HG03460 (cell line): ENCODE data around the gene TREH.

Source experiments
- ATAC-seq: cut with Tn5 transposase; IDR thresholded peaks from one replicate; pipeline ENCODE4 v1.9.1; 2021; ENCODE audit not compliant: unreplicated experiment

The TREH gene

DNA sequence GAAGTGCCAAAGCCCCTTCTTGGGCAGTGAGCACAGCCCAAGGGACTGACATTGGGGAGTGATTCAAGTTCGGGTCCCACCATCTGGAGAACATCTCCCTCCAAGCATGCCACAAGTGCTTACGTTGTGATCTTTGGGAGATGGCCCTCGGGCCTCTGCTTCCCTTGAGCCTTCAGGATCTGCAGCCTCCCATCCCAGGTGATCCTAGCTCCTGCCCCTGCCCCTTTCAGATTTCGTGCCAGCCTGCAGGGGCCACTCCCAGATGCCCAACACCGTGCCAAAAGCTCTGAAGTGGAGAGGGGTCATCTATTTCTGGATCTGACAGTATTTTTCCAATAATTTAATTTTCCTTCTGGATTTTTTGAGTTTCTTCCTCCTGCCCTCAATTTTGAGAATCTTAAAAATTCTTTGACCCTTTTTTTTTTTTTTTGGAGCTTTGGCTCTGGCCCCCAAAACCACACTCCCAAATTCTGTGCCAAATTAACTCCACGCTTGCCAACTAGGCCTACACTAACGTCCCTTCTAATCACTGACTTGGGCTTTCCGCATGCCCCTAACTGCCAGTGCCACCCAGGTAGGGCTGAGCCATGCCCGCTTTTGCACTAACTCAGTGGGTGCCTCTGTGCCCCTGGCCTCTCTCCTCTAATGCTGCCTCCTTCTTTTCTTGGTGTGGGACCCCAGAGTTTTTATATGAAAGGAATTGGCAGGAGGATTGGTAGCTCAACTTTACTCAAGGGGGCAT, 46.7 kb downstream of the TREH start:
- no peak for ATAC-seq

DNA sequence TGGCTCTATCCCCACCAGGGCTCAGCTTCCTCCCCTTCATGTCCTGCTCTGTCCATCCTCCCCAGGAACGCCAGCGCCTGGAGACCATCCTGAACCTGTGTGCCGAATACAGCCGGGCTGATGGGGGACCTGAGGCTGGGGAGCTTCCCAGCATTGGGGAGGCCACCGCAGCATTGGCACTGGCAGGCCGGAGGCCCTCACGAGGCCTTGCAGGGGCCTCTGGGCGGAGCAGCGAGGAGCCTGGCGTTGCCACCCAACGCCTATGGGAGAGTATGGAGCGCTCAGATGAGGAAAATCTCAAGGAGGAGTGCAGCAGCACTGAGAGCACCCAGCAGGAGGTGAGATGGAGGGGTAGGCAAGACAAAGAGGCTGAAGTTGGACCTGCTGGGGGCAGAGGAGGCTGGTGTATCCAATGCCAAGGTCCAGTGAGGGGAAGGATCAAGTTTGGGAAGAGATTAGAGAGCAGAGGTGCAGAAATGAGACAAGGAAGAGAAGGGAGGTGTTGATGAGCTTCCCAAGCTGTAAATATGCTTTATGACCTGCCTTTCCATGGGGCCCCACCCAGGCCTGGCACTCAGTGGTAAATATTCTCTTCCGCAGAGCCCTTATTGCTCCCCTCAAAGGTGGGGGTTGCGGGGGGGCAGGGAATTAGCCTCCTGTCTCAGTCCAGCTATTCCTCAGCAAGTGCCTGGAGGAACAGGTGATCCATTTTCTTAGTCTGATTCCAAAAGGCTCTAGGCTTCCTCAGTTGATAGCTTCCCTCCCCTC, 48.1 kb downstream of the TREH start:
- no peak for ATAC-seq

DNA sequence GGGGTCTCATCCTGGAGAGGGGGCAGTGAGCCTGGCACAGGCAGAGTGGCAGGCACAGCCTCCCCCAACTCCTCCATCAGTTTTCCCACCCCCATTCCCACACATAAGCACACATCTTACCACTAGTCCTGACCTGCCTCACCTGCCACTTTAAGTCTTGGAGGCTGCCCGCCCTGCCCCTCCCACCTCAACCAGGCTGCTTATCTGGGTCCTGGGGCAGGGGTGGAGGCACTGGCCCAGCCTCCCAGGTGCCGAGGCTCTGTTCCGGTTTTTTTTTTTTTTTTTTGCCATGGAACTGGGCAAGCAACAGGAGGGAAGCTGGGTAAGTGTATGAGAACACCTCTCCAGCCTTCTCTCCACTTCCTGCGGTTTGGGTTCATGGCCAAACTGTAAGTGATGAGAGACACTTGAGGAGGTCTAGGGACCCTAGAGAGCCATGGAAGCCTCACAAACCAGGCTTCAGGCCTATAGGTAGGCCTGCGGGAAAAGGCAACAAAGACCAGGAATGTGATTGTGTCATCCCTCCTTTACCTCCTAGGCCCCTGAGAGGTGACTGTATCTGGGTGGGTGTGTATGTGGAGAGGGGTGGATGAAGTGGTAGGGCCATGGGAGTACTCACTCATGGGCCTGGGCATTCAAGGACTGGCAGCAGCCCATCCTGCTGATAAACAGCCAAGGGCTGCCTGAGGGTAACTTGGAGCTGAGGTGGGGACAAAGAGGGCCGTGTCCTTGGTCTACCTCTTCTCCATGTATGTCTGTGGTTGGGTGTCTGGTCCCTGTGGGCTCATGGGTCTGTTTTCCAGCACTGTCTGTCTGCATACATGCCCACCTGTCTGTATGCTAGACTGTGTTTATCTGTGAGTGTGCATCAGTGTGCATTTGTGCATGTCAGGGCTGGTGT, 49.4 kb downstream of the TREH start:
- ATAC-seq = no peak

DNA sequence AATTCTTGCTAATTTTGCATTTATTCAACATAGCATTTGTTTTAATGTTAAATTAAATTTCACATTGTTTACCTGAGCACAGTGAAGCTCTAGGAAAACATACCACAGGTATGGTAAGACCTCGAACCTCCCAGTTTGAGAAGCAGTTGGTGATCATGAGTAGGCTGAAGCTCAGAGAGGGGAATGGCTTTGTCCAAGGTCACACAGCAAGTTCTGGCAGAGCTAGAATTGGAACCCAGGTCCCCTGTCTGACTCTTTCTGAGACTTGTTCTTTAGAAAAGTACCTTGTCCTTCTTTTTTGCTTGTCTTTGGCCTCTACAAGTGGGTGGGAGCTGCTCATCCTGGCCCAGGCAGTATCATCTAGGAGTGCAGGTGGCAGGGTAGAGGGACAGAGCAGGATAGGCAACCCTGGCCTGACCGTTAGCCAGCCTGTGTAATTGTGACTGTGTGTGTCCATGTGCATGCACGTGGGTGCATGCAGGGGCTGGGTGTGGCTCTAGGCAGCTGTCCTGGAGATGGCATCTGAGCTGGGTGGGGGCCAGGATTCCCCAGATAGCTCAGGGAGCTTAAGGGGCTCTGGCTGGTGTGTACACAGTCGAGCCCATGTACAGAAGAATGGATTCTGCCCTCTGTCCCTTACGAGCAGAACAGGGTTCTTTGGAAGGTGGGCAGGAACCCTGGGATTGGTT, 50.4 kb downstream of the TREH start:
- ATAC-seq = no peak

DNA sequence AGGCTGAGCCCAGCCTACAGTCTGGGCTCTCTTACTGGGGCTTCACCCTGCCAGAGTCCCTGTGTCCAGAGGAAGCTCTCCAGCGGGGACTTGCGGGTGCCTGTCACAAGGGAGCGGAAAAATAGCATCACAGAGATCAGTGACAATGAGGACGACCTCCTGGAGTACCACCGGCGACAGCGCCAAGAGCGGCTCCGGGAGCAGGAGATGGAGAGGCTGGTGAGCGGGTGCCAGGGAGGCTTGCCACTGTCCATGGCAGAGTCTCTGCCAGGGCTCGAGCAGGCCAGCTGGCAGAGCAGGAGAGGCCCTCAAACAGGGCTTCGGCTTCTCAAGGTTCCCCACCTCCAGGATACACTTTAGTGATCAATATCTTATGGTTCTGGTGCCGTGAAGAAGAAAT, 51.0 kb downstream of the TREH start:
- no peak for ATAC-seq

DNA sequence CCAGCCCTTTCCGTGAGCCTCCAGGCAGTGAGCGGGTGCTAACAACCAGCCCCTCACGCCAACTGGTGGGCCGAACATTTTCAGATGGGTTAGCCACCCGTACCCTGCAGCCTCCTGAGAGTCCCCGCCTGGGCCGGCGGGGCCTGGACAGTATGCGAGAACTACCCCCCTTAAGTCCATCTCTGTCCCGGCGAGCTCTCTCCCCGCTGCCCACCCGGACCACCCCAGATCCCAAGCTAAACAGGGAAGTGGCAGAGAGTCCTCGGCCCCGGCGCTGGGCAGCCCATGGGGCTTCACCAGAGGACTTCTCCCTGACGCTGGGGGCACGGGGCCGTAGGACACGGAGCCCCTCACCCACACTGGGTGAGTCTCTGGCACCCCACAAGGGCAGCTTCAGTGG, 51.4 kb downstream of the TREH start:
- ATAC-seq = no peak

DNA sequence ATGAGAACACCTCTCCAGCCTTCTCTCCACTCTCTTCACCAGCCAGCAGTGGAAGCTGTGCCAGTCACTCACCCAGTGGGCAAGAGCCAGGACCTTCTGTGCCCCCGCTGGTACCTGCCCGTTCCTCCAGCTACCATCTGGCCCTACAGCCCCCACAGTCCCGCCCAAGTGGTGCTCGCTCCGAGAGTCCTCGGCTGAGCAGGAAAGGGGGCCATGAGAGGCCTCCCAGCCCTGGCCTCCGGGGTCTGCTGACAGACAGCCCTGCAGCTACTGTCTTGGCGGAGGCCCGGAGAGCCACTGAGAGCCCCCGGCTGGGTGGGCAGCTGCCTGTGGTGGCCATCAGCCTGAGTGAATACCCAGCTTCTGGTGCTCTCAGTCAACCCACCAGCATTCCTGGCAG, 51.9 kb downstream of the TREH start:
- no peak for ATAC-seq

DNA sequence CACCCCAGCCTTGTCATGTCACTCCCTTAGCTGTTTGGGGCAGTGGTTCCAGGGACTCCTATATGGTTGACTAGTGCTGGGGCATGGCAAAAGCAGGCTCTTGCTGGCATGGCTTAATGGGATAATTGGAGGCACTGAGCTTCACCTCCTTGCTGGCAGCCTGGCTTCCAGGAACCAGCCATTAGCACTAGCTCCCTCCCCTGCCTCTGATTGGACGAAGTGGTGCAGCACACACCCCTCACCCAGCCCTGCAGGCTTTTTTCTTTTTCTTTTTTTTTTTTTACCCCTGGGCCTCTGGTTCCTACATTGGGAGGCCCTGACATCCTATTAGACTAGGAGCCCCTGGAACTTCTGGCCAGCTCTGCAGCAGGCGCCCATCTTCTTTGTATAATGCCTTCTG, 53.5 kb downstream of the TREH start:
- ATAC-seq = no peak

DNA sequence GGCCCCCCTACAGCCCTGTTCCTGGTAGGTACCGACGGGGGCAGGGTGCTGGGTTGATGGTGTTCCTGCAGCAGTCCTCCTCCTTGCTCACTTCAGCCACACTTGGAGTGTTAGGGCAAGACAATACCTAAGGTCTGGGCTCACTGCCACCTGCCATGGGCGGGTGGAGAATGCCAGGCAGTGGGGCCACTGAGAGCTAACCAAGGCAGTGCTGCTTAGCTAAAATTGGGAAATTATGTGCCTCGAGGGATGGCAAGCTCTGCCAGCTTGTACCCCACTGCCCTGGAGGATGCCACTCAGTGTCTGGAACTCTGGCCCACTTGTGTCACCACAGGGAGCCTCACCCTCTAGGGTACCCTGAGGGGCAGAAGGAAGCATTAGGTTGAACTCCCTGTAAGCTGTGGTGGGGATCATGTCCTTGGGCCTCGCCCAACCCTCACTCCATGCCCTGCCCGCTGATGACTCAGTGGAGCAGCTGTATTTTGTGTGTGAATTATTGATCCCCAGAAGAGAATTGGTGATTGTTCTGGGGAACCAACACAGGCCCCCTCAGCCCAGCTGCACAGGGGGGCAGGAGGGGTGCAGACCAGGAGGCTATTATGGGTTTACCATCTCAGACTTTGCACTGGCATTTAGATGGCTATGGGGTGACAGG, 54.3 kb downstream of the TREH start:
- ATAC-seq = no peak

DNA sequence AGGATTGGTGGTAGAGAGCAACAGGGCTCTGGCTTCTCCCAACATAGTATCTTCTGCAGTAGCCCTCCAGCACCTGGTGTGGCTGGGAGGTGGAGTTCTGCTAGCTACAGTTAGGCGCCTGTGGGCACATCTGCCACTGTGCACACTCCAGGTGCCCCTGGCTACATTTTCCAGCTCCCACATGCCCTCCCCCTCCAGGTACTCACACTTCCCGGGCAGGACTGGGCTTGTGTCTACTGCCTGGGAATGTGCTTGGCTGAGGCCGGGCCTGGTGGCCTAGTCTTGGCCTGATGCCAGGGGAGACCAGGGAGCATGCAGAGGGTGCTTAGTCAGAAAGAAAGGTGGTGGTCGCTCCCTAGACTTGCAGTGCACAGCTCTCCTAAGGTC, 56.2 kb downstream of the TREH start:
- ATAC-seq = no peak

DNA sequence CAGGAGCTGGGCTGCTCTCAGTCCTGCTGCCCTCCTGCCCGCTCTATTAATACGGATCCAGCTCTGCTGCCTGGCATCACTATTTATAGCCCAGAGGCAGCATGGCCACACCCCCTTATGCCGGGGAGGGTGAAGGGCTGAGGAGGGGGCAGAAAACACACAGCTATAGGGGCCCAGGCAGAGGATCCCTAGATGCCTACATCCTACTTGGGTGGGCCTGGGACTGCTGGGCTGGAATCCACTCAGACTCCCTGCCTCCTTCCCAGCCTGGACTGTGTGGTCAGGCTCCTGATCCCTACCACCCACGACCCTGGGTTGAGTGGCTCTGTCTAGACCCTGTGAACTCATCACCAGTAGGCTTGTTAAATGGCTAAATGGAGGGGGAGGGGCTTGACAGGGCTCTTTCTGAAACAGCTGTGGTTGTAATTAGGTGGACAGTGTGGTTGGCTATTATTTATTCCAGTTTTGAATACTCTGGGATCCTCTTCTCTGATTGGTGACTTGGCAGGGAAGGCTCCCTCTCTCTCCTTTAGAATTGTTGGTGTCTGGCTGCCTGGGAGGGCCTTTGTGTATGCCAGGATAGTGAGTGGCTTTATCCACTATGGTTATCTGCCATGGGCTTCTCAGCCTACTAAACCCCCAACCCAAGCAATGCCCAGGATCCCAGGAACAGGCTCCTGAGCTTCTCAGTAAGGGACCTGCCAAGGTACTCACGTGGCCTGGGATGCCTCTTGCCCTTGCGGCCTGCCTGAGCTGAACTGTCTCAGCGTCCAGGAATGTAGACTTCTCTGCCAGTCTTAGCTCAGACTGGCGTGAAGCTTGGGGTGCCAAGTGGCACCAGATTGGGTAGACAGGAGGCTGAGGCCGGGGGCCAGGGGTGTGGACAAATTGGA, 56.8 kb downstream of the TREH start:
- ATAC-seq = no peak

DNA sequence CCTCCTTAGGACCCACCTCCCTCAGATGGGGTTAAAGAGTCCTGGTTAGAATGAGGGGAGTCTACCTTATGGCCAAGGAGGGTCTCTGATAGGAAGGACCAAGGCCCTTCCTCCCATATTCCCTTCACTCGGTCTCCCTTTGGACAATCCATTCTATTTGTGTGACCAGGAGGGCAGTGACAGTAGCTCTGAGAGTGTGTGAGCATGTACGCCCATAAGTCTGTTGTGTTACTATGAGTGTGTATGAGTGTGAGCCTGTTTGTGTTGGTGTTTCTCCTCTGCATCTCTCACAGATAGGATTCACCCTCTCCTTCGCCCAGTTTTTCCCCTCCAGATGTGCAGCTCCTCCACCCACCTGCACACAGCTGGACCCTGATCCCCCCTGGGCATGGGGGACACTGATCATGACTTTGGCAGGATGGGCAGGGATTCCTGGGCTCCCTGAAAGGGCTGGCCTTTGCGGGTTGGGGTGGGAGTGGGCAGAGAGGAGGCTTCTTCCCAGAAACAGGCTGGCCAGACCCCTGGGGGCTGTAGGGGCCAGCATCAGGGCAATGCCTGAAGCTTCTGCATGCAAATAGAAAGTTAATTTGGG, 57.6 kb downstream of the TREH start:
- ATAC-seq = no peak

DNA sequence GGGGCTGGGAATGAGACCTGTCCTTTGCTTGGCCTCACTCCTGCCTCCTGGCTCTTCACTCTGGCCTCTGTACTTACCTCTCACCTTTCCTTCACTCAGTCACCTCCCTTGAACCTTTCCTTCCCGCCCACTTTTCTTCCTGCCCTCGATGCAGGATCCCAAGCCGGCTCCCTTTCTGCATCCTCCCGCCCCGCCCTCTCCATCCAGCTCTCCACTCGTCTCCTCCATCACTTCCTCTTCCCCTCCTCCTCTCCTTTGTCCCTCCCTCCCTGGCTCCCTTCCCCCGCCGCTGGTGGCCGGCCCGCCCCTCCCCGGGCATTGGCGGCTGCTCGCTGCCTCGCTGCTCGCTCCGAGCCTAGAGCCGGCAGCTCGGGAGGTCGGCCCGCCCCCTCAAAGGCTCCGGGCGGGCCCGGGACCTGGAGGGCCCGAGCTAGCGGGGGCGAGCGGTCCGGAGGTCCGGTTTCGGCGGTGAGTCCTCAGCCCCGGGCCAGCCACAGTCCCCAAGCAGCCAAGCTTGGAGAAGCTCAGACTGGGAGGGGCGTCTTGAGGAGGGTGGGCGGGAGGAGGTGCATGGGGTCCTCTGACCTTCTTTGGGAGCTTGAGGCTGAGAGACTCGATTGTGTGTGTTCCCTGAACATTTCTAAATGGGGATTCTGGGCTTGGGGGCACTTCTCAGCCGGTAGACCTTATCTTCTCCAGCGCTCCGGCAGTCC, 58.2 kb downstream of the TREH start:
- no peak for ATAC-seq

DNA sequence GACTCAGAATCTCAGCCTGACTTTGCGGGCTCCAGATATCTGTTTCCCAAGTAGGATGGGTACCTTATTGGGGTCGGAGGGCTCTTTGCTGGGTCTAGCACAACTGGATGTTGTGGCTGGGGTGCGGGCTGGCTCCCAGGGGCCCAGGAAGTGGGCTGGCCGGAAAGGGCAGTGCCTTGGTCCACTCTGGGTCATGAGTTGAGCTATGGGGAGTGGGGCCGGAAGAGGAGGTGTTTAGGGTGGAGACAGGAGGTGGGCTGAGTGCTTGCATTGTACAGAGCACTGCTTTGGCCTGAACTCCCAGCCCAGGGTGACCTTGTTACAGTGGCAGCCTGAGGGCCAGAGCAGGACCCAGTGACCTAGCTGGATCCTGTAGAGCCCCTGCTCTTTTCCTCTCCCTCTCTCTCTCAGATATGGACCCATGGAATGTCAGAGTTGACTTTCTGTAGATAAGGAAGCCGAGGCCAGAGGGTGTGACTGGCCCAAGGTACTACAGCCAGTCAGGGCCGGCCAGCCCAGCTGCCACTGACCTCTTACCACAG, 58.9 kb downstream of the TREH start:
- no peak for ATAC-seq

DNA sequence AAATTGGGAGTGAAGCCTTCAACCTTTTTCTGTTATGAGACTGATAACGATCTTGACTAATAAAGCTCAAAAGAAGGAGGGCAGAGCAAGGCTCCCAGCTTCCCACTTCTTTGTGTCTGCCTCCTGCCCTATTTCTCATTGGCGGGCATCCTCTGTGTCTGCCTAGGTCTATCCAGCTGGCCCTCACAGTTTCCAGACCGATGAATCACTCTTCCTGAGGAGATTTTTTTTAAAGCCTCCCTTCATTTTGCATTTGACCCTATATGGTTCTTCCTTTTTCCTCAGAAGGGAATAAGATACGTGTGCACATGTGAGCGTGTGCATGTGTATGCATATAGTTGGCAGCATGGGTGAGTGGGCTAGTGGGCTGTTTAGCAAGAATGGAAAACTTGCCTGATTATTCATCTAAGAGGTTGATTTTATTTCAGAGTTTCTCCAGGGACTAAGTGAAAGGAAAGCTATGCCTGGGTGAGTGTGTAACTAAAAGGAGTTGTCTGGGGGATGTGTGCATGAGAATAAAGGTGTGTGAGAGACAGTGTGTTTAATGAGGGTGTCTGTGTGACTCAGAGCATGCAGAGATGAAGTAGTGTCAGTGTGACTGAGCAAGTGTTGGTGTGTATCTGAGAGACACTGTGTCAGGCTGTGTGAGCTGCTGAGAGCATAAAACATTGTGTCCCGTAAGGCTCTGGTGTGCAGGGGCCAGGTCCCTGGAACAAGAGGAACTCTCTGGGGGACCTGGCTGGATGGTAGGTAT, 59.8 kb downstream of the TREH start:
- no peak for ATAC-seq

DNA sequence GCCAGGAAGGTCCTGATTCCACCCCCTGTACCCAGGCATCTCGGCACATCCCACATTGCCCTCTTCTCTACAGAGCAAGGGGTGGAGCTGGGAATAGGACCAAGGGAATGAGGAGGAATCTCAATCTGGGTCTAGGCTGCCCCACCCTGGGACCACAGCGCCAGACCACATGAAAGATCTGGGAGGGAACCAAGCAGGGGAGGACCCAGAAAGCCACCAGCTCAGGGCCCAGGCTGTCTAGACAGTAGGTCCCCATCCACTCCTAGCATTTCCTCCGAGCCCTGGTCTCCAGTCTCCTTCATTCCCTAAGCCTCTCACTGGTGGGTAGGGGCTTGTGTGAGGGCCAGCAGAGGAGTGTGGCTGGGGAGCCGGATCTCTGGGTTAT, 60.5 kb downstream of the TREH start:
- no peak for ATAC-seq

DNA sequence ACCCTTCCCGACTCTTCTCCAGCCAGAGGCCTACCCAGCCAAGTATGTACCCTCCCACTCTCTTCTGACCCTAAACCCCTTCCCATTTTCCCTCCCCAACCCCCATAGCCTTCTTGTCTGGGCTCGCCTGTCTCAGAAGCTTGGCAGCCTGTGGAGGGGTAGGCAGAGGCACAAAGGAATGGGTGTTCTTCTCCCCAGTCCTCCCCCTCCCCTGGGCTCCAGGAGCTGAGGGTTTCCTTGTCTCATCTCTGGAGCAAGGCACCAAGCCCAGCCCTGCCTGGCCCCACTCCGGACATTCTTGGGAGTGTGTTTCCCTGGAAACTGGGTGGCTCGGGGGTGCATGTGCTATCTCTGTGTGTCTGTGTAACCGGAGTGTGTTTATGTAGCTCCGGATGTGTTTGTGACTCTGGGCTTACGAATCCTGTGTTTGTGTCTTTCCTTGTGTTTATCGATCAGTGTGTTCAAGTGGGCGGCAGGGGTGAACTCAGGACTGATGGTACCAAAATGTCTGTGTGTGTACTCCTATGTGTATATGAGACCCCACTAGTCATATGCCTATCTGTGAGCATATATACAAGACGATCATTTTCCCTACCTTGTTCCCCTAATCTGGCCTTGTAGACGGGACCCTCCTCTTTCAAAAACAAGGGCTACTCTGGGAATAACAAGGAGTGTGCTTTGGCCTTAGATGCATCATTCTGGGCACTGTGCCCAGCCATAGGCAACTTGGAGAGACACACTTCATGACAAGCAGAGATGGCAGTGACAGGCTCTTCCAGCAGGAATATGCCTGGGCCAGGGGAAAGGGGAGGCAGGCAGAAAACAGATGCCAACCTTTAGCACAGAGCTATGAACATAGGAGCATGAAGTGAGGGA, 61.1 kb downstream of the TREH start:
- no peak for ATAC-seq
